B cell (primary cell): Measurements from ENCODE around the gene TNRC6A. TPM values are rescaled to one million over a fixed set of nuclear protein-coding genes. Genes with fewer than 3 reads are reported as not detected.

ENCODE experiments used
- ATAC-seq: fragments of 200-7000 bp; cut with Tn5 transposase; one replicate; pipeline ENCODE4 v1.10.0; 2021; ENCODE audit warnings: low read depth, mild to moderate bottlenecking, moderate number of reproducible peaks, moderate library complexity
- CTCF ChIA-PET: fragments of 350-600 bp; sonication (Branson Sonifier 250); formaldehyde crosslinking; loops from one replicate; lab custom pipeline; 2021; ENCODE audit warnings: antibody characterized with exemption, inconsistent platforms; lab: Charles Lee
- POLR2A ChIA-PET: fragments of 350-600 bp; sonication (Branson Sonifier 250); formaldehyde crosslinking; loops from one replicate; lab custom pipeline; 2021; ENCODE audit warnings: antibody characterized with exemption; lab: Charles Lee
- DNase-seq: peaks from one replicate; pipeline ENCODE4 v3.0.0; 2013
- H2AFZ ChIP-seq: 2 replicates; pipeline ENCODE4 v1.6.1; 2012; ENCODE audit warnings: mild to moderate bottlenecking, low read depth, low read length; ENCODE audit not compliant: insufficient read depth, poor library complexity, severe bottlenecking
- H3K27ac ChIP-seq, 2 donors: 1 replicate in 1 of 2; 2 replicates in 1 of 2; pipeline ENCODE4 v1.5.1; 2012 to 2013; ENCODE audit warnings: low read length in 2 of 2, mild to moderate bottlenecking in 2 of 2, moderate library complexity in 1 of 2
- H3K27me3 ChIP-seq, 4 experiments: fragments of 200-600 bp in 1 of 4; sonication (generic) in 1 of 4; replicated peaks in 1 of 4; 1 replicate in 2 of 4; 2 replicates in 2 of 4; pipeline versions ENCODE4 v1.6.1 to v1.7.0; 2013 to 2016; ENCODE audit warnings: low read length in 3 of 4, mild to moderate bottlenecking in 2 of 4, mixed read lengths in 1 of 4, moderate library complexity in 1 of 4; ENCODE audit not compliant: insufficient read depth in 4 of 4, control insufficient read depth in 3 of 4; ENCODE audit errors: control extremely low read depth in 1 of 4
- H3K36me3 ChIP-seq, 2 experiments: replicated peaks in 1 of 2; 1 replicate in 1 of 2; 2 replicates in 1 of 2; pipeline versions ENCODE4 v1.6.1 to v1.7.1; 2013; ENCODE audit warnings: low read length in 1 of 2; ENCODE audit not compliant: insufficient read depth in 2 of 2, control insufficient read depth in 1 of 2; ENCODE audit errors: control extremely low read depth in 1 of 2, extremely low read depth in 1 of 2
- H3K4me1 ChIP-seq, 2 donors: fragments of 200-600 bp in 1 of 2; sonication (generic) in 1 of 2; 1 replicate in 1 of 2; 2 replicates in 1 of 2; pipeline versions ENCODE4 v1.5.1 to v1.6.1; 2013 to 2017; ENCODE audit warnings: low read length in 2 of 2; ENCODE audit not compliant: control insufficient read depth in 2 of 2, insufficient read depth in 2 of 2
- H3K4me2 ChIP-seq: replicated peaks from 2 replicates; pipeline ENCODE3; 2012; ENCODE audit warnings: mild to moderate bottlenecking, low read depth, low read length; ENCODE audit not compliant: poor library complexity, severe bottlenecking
- H3K4me3 ChIP-seq, 5 experiments: fragments of 200-600 bp in 1 of 5; sonication (generic) in 1 of 5; 1 replicate in 3 of 5; 2 replicates in 2 of 5; pipeline versions ENCODE4 v1.5.1 to v1.7.0; 2011 to 2016; ENCODE audit warnings: low read length in 4 of 5, mild to moderate bottlenecking in 4 of 5, low read depth in 2 of 5, control low read depth in 1 of 5, moderate library complexity in 1 of 5; ENCODE audit not compliant: insufficient read depth in 1 of 5; ENCODE audit errors: control extremely low read depth in 1 of 5, extremely low read depth in 1 of 5
- H3K79me2 ChIP-seq: fragments of 200-600 bp; sonication (generic); one replicate; pipeline ENCODE4 v1.6.0; 2016; ENCODE audit warnings: low read length; ENCODE audit not compliant: control insufficient read depth, insufficient read depth
- H3K9ac ChIP-seq: fragments of 200-600 bp; sonication (generic); 2 replicates; pipeline ENCODE4 v1.6.1; 2017; ENCODE audit warnings: mild to moderate bottlenecking, low read length, moderate library complexity
- H3K9me3 ChIP-seq, 3 donors: one replicate each; pipeline versions ENCODE4 v1.6.1 to v1.7.1; 2013; ENCODE audit warnings: low read length in 2 of 3; ENCODE audit not compliant: control insufficient read depth in 2 of 3, insufficient read depth in 1 of 3; ENCODE audit errors: control extremely low read depth in 1 of 3
- H4K20me1 ChIP-seq: 2 replicates; pipeline ENCODE4 v1.6.0; 2012; ENCODE audit warnings: mild to moderate bottlenecking, low read length; ENCODE audit not compliant: insufficient read depth, control insufficient read depth, poor library complexity, severe bottlenecking
- H3K27ac Mint-ChIP-seq: one replicate; pipeline ENCODE4 v1.8.0; 2021; ENCODE audit warnings: mixed read lengths
- H3K27me3 Mint-ChIP-seq: one replicate; pipeline ENCODE4 v1.8.0; 2021; ENCODE audit warnings: mixed read lengths
- H3K4me1 Mint-ChIP-seq: one replicate; pipeline ENCODE4 v1.8.0; 2021; ENCODE audit warnings: mixed read lengths
- H3K4me3 Mint-ChIP-seq: one replicate; pipeline ENCODE4 v1.8.0; 2021; ENCODE audit warnings: mixed read lengths
- H3K9me3 Mint-ChIP-seq: one replicate; pipeline ENCODE4 v1.8.0; 2022; ENCODE audit warnings: mixed read lengths; ENCODE audit not compliant: insufficient read depth
- EZH2 ChIP-seq: IDR thresholded peaks from 2 replicates; pipeline ENCODE4 v1.6.1; 2012; ENCODE audit warnings: borderline replicate concordance, low read depth, mild to moderate bottlenecking, moderate library complexity, low read length; ENCODE audit not compliant: insufficient read depth, poor library complexity, severe bottlenecking
- WGBS: methylation state at CpG from one replicate; pipeline ENCODE4 v1.1.5; 2013; ENCODE audit warnings: missing lambda C conversion rate; ENCODE audit not compliant: insufficient coverage; 5-methylcytosine and 5-hydroxymethylcytosine counted together
- intact Hi-C: fragments of 100-400 bp; cut with micrococcal nuclease; formaldehyde crosslinking; loops from one replicate; pipeline ENCODE4 v1.10.0; 2022
- polyA plus RNA-seq: library from polyadenylated mRNA; depleted of rRNA; stranded (reverse); fragments of >200 nt; gene quantifications from 2 replicates; pipeline ENCODE4 v1.2.3, GENCODE V29; 2012
- total RNA-seq, 2 donors: library from RNA; stranded (reverse); fragments of 120-200 nt in 1 of 2; gene quantifications; 1 replicate in 1 of 2; 2 replicates in 1 of 2; pipeline versions ENCODE4 v1.2.3 to v1.2.4, GENCODE V29; 2013 to 2022
- TF ChIP-seq, protein P1 (sequence below): fragments of 200-600 bp; IDR thresholded peaks from one replicate; pipeline ENCODE4 v1.8.0; 2022; ENCODE audit warnings: antibody characterized with exemption, mild to moderate bottlenecking

TNRC6A gene
- total and polyA plus RNA-seq, 2 donors (not counting 1 experiment from before 2014, with no cell fraction given), result 79.3 to 104 TPM

GRCh38 chr16:24753000-24753399, 23.5 kb downstream of the TNRC6A start:
- intact Hi-C loops, result loop anchor here (2.0 kb wide), 1 partner anchor 16 kb away; no protein-coding TSS in a partner anchor
- Histone ChIP-seq H3K27me3 (no peaks in the 10 kb centered on the region), H3K4me1 (peaks cover 8 to 16% of the 10 kb centered on the region in 2 donors), H2AFZ (no peak overlapping the region), H3K79me2 (peaks cover 75% of the 10 kb centered on the region), H4K20me1 (peaks cover 75% of the 10 kb centered on the region), H3K27ac (no peak overlapping the region), H3K9me3 (no peaks in the 10 kb centered on the region), H3K4me2 (no peak overlapping the region), H3K36me3 (peaks cover 3% of the 10 kb centered on the region in 2 experiments), H3K4me3 (no peak overlapping the region), H3K9ac (no peak overlapping the region)
- DNase-seq (no peak), ATAC-seq (no peak)
- no peak for TF ChIP-seq EZH2
- TF ChIP-seq, protein P1, sequence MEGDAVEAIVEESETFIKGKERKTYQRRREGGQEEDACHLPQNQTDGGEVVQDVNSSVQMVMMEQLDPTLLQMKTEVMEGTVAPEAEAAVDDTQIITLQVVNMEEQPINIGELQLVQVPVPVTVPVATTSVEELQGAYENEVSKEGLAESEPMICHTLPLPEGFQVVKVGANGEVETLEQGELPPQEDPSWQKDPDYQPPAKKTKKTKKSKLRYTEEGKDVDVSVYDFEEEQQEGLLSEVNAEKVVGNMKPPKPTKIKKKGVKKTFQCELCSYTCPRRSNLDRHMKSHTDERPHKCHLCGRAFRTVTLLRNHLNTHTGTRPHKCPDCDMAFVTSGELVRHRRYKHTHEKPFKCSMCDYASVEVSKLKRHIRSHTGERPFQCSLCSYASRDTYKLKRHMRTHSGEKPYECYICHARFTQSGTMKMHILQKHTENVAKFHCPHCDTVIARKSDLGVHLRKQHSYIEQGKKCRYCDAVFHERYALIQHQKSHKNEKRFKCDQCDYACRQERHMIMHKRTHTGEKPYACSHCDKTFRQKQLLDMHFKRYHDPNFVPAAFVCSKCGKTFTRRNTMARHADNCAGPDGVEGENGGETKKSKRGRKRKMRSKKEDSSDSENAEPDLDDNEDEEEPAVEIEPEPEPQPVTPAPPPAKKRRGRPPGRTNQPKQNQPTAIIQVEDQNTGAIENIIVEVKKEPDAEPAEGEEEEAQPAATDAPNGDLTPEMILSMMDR, result no peak
- H3K27me3 Mint-ChIP-seq, result no peaks in the 10 kb centered on the region
- ChIA-PET CTCF (interaction anchor here (0.8 kb wide), 1 partner anchor 21 kb away, joined by 3 read pairs; no protein-coding TSS in a partner anchor), POLR2A (interaction anchor here (0.5 kb wide), 1 partner anchor 22 kb away, joined by 4 read pairs; no protein-coding TSS in a partner anchor)
- no peaks in the 10 kb centered on the region for H3K9me3 Mint-ChIP-seq
- H3K4me3 Mint-ChIP-seq, result no peak overlapping the region
- no peak overlapping the region for H3K27ac Mint-ChIP-seq
- peaks cover 57% of the 10 kb centered on the region for H3K4me1 Mint-ChIP-seq

DNA sequence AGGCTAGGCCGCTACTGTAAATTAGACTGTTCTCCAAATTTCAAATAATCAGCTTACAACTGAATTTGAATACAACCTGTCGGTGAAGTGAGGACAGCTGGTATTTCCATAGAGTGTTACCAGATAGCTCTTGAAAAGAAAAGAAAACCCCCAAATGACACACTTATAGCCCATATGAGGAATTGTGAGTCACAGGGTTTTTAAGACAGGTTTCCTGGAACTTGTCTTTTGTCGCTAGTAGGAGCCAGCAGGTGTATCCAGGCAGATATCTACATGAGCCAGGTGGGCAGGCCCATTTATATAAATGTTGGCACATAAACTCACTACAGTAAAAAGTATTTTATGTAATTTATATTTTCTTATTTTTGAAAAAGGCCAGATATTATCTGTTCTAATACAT, 24.0 kb downstream of the TNRC6A start:
- DNase-seq (no peak), ATAC-seq (no peak)
- H3K4me1 ChIP-seq, result peaks cover 8 to 16% of the 10 kb centered on the region in 2 donors
- Mint-ChIP-seq H3K9me3 (no peaks in the 10 kb centered on the region), H3K27me3 (no peaks in the 10 kb centered on the region), H3K4me3 (no peak overlapping the region), H3K27ac (no peak overlapping the region), H3K4me1 (peaks cover 53% of the 10 kb centered on the region)
- H3K79me2 ChIP-seq, result peaks cover 75% of the 10 kb centered on the region
- H3K9ac ChIP-seq, result no peak overlapping the region
- no peak overlapping the region for H3K4me3 ChIP-seq
- no peaks in the 10 kb centered on the region for H3K27me3 ChIP-seq
- no peaks in the 10 kb centered on the region for H3K9me3 ChIP-seq
- POLR2A ChIA-PET, result no interaction called here
- CTCF ChIA-PET, result interaction anchor here (0.8 kb wide), 1 partner anchor 21 kb away, joined by 3 read pairs; no protein-coding TSS in a partner anchor
- intact Hi-C loops, result loop anchor here (2.0 kb wide), 1 partner anchor 17 kb away; no protein-coding TSS in a partner anchor
- H2AFZ ChIP-seq, result no peak overlapping the region
- TF ChIP-seq, protein P1, result no peak
- no peak for TF ChIP-seq EZH2
- no CpG with 5 or more reads among the region's 3 CpGs for WGBS
- no peak overlapping the region for H3K4me2 ChIP-seq
- H3K36me3 ChIP-seq, result peaks cover 2 to 5% of the 10 kb centered on the region in 2 experiments
- H4K20me1 ChIP-seq, result peaks cover 70% of the 10 kb centered on the region
- no peak overlapping the region for H3K27ac ChIP-seq
